HG03354 (cell line): Measurements from ENCODE around the gene BCL7A.

Source experiments
- ATAC-seq: cut with Tn5 transposase; IDR thresholded peaks from one replicate; pipeline ENCODE4 v1.9.1; 2021; ENCODE audit warnings: mild to moderate bottlenecking; ENCODE audit not compliant: unreplicated experiment, poor library complexity, severe bottlenecking

Gene BCL7A

DNA sequence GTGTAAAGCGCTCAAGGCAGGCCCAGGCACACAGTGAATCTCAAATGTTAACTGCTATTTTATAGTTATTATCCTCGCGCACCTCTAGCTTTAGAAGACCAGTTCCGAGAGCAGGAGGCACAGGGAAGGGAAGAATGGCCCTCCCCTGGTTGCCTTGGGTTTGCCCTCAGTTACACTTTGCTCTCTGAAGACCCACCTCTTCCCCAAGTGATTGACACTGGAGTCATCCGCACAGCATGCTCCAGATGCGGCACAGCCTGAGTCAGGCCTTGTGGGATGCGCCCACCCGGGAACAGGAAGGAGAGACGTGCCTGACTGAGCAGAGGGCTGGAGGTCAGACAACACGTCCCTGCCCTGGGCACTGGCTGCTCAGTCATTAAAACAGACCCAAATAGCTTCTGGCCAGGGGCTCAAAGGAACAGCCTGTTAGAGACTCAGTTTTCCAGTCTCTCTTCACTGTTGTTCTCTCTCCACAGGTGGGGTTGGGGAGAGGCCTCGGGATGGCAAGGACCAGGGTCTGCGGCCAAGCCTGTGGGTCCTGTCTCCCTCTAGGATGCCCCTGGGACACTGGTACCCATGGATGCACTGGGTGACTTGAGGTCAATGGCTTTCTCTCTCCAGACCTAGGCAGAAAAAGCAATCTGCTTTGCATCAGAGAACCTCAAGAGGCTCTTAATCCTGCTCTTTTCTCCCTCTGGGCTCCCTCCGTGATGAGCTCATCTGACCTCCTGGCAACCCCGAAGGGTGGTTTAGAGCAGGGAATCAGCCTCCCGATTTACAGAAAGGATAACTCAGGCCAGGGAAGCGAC, 43.3 kb downstream of the BCL7A start:
- no peak for ATAC-seq

DNA sequence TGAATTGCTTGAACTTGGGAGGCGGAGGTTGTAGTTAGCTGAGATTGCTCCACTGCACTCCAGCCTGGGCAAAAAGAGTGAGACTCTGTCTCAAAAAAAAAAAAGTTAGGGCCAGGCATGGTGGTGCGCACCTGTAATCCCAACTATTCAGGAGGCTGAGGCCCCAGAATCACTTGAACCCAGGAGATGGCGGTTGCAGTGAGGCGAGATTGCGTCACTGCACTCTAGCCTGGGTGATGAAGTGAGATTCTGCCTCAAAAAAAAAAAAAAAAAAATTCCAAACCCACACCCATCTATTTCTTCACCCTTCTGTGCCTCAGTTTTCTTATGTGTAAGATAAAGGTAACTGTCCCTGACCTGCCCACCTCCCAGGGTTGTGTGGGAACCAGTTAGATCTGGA, 45.9 kb downstream of the BCL7A start:
- ATAC-seq: no peak

DNA sequence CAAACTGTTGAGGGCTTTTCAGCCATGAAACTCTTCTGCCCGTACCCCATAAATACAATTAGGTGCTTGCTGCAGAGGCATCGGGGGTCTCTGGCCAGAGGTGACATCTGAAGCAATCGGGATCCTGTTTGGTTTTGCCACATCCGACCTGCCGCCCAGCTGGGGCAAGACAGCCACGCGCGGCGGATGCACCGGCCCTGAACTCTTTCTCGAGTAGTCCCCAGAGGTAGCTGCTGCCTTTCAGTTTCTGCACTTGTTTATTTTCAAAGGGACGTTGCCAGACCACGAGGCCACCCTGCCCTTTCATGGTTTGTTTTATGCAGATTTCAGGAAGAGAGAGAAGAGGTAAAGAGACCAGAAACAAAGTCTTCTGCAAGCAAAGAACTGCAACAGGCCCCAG, 46.3 kb downstream of the BCL7A start:
- peak; percentile 95 for ATAC-seq

DNA sequence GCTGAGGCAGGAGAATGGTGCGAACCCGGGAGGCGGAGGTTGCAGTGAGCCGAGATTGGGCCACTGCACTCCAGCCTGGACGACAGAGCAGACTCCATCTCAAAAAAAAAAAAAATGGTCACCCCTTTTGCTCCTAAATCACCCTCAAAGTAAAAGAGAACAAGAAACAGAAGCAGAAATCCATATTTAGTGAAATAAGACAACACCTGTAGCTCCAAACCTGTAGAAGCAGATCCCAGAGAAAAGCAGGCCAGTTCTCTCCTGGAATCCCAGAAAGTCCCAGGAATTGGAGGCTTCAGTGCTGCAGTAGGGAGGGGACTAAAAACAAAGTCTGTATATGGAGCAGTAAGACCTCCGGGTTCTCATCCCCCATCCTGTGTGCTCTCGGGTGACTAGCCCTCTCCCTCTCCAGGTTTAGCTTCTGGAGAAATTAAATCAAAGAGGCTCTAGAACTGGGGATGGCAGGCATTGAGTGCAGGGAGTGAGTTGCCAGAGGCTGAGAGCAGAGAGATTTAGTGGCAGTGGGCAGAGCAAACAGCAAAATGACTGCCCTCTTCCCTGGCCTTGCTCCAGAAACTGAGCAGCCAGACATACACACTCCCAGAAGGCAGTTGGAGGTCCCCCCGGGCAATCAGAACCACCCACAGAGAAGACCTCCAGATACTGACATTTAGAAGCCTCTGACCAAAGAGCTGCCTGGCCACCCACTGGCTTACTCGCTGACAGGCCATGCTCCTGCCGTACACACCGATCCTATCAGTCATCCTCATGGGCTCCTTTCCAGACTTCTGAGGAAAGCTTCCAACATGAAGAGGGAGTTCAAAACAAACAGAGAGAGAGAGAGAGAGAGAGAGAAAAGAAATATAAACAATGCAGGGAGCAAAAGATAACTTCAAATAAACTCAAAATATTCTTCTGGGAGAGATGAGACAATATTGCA, 50.6 kb downstream of the BCL7A start:
- ATAC-seq: no peak

DNA sequence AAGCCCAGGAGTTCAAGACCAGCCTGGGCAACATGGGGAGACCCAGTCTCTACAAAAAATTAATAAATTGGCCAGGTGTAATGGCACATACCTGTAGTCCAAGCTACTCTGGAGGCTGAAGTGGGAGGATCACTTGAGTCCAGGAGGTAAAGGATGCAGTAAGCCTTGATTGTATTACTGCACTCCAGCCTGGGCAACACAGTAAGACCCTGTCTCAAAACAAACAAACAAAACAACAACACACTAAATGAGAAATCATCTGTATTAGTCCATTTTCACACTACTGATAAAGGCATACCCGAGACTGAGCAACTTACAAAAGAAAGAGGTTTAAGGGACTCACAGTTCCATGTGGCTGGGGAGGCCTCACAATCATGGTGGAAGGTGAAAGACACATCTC, 52.1 kb downstream of the BCL7A start:
- ATAC-seq: no peak

DNA sequence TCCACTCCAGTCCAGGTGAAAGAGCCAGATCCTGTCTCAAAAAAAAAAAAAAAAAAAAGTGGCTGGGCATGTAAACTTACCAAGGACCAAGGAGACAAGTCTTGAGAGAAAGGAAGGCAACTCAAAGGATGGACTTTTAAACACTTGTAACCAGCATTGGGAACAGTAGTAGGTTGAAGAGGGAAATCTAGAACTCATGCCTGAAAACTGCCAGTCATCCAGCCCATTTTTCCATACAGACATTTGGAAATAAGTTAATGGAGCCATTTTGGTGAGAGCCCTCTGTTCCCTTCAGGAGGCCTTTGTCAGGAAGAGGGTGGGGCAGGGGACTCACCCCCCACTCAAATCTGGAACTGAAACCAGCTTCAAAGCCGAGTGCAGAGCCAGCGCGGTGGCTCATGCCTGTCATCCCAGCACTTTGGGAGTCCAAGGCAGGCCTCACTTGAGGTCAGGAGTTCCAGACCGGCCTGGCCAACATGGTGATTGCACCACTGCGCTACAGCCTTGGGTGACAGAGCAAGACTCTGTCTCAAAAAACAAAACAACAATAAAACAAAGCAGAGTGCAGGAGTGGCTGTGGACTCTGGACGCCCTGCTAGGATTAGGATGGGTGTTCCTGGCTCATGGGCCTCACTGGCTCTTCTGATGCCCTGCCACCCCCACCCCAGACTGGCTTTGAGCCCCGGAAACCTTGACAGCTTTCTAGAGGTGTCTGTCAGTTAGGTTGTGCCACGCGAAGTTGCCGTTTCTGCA, 55.2 kb downstream of the BCL7A start:
- ATAC-seq: no peak

DNA sequence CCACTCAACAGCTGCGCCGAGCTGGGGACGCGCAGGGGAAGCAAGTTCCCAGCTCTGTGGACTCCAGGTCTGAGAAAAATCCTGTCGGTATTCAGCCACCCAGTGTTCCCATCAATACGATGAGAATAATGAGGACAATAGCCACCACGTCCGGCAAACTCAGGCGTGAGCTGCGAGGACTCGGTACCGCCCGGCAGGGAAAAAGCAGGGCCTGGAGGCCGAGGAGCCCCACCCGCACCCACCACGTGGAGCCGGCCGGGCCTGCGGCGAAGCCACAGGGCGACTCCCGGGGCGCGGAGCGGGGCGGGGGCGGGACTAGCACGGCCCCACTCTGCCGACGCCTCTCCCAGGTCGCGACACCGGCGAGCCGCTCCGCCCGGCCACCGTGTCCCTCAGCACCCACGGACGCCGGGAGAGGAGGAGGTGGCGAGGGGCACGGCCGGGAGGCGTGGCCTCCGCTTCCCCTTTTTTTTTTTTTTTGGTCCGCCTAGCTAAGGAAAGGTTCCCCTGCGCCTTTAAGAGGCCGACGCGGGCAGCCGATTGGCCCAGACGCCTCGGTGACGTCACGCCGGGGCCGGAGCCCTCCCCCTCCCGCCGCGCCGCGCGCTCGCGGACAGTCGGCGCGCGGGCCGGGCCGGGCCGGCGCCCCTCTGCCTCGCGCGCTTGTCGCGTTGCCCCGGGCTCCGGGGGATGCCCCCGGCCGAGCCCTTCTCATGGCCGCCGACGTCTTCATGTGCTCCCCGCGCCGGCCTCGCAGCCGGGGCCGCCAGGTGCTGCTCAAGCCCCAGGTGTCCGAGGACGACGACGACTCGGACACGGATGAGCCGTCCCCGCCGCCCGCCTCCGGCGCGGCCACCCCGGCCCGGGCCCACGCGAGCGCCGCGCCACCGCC, 56.7 kb downstream of the BCL7A start, which contains the start of gene MLXIP:
Gene MLXIP, plus strand, starts transcription at position 616 of the 892 bp plus-strand sequence. Its CDS starts 98 bp downstream, at position 714.
- peak; percentile 65 for ATAC-seq

DNA sequence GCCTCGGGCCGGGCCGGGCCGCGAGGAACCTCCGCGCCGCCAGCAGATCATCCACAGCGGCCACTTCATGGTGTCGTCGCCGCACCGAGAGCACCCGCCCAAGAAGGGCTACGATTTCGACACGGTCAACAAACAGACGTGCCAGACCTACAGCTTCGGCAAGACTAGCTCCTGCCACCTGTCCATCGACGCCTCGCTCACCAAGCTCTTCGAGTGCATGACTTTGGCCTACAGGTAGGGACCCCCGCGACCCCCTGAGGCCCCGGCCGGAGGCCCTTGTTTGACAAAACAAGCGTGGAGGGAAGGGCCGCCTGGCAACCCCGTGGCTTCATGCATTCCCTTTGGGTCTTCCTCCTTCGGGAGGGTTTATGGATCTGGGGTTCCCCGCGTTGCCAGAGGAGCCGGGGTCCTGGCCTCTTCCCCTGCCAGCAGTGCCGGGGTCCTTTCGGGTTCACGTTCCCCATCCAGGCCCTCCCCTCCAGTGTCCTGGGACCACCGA, 57.4 kb downstream of the BCL7A start:
- peak; percentile 8 for ATAC-seq

DNA sequence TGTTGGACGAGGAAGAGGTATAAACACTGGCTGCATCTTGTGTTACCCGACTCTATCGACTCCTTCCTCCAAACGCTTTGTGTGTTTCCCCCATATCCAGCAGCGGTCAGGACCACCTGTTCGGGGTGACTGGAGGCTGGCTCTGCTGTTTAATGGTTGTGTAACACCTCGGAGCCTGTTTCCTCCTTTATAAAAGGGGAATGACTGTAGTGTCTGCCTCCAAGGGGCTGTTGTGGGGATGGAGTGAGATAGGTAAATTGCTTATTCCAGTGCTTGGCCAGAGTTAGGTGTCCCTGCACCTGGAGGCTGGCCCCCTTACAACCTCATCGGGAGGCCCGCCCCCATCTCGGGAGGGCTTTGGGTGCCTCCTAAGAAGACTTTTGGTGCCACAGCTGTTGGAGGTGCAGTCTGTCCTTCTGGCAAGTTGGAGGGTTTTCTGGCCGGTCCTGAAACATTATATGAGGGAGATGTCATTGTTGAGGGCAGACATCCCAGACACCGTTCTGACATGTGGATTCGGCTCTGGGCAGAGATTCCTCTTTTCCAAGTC, 57.9 kb downstream of the BCL7A start:
- no peak for ATAC-seq

DNA sequence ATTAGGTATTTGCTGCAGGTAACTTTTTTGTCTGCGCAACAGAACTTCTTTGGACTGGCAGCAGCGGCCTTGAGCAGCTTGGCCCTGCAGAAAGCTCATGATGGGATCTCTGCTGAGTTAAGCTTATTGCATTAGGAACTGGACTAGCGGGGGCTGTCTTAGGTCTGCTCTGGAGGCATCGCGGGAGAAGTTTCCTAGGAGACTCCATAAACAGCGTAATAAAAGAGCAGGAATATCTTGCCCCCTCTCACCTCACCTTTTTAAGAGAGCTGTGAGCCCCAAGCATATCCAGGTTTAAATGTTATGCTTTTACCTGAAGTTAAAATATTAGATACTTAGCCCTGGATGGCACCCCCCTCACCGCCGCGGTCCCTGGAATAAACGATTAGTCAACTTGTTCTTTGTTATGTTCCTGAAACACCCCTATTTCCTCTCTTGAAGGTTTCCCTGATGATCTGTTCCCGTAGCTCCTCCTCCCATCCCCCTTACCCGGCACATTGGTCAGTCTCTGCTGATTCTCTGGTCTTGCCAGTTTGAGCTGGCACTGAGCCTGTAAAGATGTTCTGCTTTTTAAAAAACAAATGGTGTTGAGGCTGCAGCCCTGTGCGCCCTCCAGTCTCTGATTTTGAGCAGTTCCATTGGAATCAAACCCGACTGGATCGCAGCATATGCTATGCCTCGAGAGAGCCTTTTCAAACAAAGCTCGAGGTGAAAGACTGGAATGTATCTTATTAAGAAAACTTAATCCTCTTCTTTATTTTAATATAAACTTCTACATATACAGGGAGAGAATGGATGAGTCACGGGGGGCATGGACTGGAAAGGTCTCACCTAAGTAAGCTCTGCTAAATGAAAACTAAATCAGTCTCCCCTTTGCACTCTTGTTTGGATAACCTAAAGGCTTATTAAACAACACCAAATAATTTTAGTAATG, 58.7 kb downstream of the BCL7A start:
- ATAC-seq: no peak

DNA sequence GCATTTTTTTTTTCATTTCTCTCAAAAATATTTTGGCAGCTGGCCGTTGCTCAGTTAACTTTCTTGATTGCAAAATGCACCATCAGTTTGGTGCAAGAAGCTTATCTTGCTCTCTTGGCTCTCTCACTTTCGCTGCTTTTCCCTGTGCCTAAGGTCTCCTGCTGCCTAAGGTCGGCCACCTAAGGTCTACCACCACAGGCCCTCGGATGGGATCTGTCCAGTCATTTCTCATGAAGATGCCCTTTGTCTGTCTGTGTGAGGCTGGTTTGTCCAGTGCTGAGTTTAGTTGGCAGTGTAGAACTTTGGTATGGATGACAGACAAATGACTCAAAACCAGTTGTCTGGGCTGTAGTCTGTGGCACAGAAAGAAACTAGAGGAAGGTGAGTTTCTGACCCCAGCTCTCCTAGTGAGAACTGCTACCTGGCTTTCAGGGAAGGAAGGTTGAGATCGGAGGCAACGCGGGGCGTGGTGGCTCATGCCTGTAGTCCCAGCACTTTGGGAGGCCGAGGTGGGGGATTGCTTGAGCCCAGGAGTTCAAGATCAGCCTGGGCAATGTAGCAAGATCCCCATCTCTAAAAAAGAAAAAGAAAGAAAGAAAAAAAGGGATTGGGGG, 59.5 kb downstream of the BCL7A start:
- no peak for ATAC-seq

DNA sequence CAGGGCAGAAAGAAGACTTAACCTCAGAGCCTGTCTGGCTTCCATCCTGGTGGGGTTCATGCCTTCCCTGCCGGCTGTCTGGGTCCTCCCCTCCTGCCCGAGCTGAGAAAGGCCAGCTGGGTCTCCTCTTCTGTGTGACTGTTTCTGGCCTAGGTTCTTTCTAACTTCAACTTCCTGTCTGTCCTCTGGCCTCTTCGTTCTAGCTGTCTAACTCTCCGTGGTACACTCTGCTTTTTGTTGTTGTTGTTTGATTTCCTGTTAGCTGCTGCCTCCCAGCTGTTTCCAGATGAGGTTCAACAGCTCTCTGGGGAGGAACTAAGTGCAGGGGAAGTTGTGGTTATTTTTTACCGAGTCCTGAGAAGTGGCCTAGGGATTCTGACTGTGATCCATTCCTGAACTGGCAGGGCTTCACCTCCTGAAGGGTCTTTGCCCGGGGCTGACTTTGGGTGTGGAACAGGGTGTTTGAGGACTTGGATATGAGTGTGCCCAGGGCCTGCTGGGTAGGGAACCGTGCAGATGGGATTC, 60.1 kb downstream of the BCL7A start:
- peak; percentile 61 for ATAC-seq

DNA sequence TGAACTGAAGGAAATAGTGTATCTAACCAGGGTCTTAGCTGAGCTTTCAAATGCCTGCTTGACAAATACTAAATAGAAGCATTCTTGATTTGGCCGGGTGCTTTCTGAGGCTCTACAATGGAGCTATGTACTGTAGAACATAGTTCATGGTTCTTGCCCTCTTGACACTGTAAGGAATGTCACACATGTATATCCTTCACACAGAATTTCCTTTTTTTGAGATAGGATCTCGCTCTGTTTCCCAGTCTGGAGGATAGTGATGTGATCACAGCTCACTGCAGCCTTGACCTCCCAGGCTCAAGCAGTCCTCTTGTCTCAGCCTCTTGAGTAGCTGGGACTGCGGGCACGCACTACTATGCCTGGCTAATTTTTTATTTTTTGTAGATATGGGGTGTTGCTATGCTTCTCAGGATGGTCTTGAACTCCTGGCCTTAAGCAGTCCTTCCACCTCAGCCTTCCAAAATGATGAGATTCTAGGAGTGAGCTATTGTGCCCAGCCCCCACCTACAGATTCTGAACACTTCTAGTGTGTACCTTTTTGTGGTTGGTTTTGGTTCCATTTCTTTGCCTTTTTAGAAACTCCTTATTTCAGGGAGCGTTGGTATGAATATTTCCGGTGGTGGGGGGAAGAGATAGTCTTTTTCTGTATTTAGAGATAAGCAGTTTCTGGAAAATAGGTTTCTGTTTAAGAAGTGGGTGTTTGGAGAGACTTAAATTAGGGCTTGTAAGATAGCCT, 61.1 kb downstream of the BCL7A start:
- ATAC-seq: no peak

DNA sequence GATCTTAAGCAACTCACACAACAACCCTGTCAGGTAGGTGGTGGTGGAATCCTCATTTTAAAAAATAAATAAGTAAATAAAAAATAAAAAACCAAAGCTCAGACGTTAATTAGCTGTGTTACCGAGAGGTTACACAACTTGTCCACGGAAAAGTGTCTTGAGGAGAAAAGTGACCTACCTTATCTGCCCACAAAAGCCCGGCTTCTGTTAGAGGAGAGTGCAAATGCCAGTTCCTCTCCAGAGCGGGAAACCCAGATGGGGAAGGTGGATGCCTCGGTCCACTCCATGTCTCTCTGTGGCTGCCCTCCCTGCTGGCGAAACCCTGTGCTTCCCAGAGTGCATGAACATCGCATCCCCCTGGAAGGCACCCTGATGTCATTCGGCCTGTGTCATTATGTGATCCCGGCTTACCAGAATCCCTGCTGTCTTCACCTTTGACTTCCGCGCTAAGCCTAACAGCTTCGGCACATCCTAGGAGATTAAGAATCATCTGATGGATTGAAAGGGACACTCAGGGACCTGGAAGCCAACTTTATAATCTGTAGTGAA, 63.2 kb downstream of the BCL7A start:
- ATAC-seq: no peak

DNA sequence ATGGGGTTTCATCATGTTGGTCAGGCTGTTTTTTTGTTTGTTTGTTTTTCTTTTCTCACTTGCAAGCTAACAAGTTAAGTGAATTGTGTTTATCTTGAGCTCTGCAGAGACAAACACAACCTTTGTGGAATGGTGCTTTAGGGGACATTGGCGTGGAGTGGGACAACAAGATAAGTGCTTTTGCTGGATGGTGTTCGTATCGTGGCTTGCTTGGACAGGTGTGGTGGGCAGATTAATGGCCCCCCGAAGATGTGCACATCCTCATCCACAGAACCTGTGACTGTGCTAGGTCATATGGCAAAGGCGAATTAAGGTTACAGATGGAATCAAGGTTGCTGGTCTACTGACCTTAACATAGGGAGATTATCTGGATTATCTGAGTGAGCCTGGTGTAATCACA, 63.9 kb downstream of the BCL7A start:
- no peak for ATAC-seq

DNA sequence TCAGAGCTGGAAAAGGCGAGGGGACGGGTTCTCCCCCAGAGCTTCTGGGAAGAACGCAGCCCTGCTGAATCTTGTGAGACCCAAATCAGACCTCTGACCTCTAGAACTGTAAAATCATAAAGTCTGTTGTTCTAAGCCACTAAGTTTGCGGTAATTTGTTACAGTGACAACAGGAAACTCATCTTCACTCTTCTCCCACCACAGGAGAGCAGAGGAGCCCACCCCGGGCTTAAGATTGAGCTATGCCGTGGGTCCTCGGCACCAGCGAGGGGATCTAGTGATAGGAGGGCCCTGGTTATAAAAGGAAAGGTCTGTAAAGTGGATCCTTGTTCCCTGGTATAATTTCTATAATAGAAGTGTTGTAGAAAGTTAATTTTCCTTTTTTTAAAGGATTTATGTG, 64.4 kb downstream of the BCL7A start:
- ATAC-seq: no peak
